ENCODE data around the gene TRIM67.

The TRIM67 gene

DNA sequence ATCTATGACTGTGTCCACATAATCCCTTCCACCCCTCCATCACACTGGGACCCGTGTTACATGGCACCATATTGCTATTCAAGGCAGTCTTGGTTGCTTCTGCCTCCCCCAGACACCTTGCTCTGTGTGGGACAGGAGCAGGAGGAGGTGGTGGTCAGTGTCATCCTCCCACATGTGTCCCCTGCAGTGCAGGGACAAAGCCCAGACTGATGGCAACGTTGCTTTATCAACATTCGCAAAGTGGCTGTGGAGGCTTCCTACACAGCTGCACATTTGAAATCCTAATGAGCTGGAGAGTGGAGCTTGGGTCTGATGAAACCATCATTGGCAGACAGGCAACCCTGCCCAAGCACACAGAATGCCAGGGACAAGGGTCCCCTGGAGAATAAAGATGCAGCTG is 26.2 kb downstream of the TRIM67 start:
- DNase-seq (ENCODE audit: low read depth), result no peak
- no peak overlapping the region for H3K4me3 ChIP-seq (ENCODE audit: low read depth, low read length)
- TF ChIP-seq, protein P1, sequence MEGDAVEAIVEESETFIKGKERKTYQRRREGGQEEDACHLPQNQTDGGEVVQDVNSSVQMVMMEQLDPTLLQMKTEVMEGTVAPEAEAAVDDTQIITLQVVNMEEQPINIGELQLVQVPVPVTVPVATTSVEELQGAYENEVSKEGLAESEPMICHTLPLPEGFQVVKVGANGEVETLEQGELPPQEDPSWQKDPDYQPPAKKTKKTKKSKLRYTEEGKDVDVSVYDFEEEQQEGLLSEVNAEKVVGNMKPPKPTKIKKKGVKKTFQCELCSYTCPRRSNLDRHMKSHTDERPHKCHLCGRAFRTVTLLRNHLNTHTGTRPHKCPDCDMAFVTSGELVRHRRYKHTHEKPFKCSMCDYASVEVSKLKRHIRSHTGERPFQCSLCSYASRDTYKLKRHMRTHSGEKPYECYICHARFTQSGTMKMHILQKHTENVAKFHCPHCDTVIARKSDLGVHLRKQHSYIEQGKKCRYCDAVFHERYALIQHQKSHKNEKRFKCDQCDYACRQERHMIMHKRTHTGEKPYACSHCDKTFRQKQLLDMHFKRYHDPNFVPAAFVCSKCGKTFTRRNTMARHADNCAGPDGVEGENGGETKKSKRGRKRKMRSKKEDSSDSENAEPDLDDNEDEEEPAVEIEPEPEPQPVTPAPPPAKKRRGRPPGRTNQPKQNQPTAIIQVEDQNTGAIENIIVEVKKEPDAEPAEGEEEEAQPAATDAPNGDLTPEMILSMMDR (IDR thresholded peaks at IDR 0.05; ENCODE audit: low read depth, low read length, missing control alignments), result no peak

- DNase-seq (ENCODE audit: low read depth), result no peak
- no peak overlapping the region for H3K4me3 ChIP-seq (ENCODE audit: low read depth, low read length)
- TF ChIP-seq, protein P1 (IDR thresholded peaks at IDR 0.05; ENCODE audit: low read depth, low read length, missing control alignments), result no peak
Observed at GRCh38 chr1:231188768-231189167, 26.9 kb downstream of the TRIM67 start.

- TF ChIP-seq, protein P1 (IDR thresholded peaks at IDR 0.05; ENCODE audit: low read depth, low read length, missing control alignments), result no peak
Observed at GRCh38 chr1:231189683-231190270, 27.9 kb downstream of the TRIM67 start.

GRCh38 chr1:231190456-231190855 is 28.6 kb downstream of the TRIM67 start:
- no peak for DNase-seq (ENCODE audit: low read depth)
- TF ChIP-seq, protein P1 (IDR thresholded peaks at IDR 0.05; ENCODE audit: low read depth, low read length, missing control alignments), result no peak
- no peak overlapping the region for H3K4me3 ChIP-seq (ENCODE audit: low read depth, low read length)

More at GRCh38 chr1:231189683-231190270, 27.9 kb downstream of the TRIM67 start:
- H3K4me3 ChIP-seq (ENCODE audit: low read depth, low read length), result no peak overlapping the region
- DNase-seq (ENCODE audit: low read depth), result no peak

DNA sequence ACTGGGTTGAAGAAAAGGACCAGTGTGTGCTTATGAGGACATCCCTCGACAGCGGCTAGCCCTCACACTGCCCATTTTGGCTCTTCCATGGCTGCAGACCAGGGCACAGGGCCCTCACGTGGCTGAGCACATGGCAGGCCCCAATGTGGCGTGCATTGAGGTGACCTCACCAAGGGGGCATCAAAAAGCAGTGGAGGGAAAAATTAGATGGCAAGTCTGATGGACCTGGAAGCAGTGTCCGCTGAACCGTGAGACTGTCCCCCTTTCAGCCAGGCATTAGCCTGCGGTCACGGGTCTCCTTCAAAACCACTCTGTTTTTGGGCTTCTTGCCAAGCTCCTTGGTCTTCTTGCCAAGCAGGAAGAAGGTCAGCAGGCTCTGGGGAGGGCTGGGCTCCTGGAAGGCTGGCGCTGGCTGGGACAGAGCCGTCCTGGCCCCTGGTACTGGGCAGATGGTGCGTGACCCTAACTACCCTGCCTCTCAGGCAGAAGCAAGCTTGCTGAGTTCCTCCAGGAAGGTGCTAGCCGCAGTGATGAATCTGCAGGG is 30.8 kb downstream of the TRIM67 start:
- DNase-seq (ENCODE audit: low read depth), result no peak
- no peak overlapping the region for H3K4me3 ChIP-seq (ENCODE audit: low read depth, low read length)
- TF ChIP-seq, protein P1 (IDR thresholded peaks at IDR 0.05; ENCODE audit: low read depth, low read length, missing control alignments), result no peak

- TF ChIP-seq, protein P1 (IDR thresholded peaks at IDR 0.05; ENCODE audit: low read depth, low read length, missing control alignments), result no peak
- no peak overlapping the region for H3K4me3 ChIP-seq (ENCODE audit: low read depth, low read length)
- DNase-seq (ENCODE audit: low read depth), result no peak
Observed at GRCh38 chr1:231193710-231194340, 32.0 kb downstream of the TRIM67 start.
